ENCODE measurements around the gene AP3S2. TPM values are rescaled to one million over a fixed set of nuclear protein-coding genes. Genes with fewer than 3 reads are reported as not detected.
A peak's percentile ranks its signal among the peaks of the same experiment; 100 is the strongest.
"Not testable (repeated sequence)": the region's sequence is repeated elsewhere in the genome, so short reads cannot be mapped to it uniquely, and the experiment has no call there.

The AP3S2 gene
- polyA plus RNA-seq (ENCODE audit: insufficient read length in 10 of 10) = 10 to 100 TPM; 23.0 to 36.5 (median 29.1) TPM
- long read RNA-seq, donor 1, full-length matches to known transcripts = 9 of 34 reads
- long read RNA-seq, donor 1, partial matches to known transcripts = 25 of 34 reads
- long read RNA-seq, donor 1, other reads (novel, unspliced or antisense) = 0 of 34 reads
- long read RNA-seq, donor 2, full-length matches to known transcripts = 7 of 7 reads
- long read RNA-seq, donor 2, partial matches to known transcripts = 0 of 7 reads
- long read RNA-seq, donor 2, other reads (novel, unspliced or antisense) = 0 of 7 reads
- long read RNA-seq, donor 3 = 0 reads
- long read RNA-seq, donor 4, full-length matches to known transcripts = 10 of 10 reads
- long read RNA-seq, donor 4, partial matches to known transcripts = 0 of 10 reads
- long read RNA-seq, donor 4, other reads (novel, unspliced or antisense) = 0 of 10 reads
- long read RNA-seq, donor 5, full-length matches to known transcripts = 9 of 9 reads
- long read RNA-seq, donor 5, partial matches to known transcripts = 0 of 9 reads
- long read RNA-seq, donor 5, other reads (novel, unspliced or antisense) = 0 of 9 reads
- long read RNA-seq, donor 6, full-length matches to known transcripts = 9 of 9 reads
- long read RNA-seq, donor 6, partial matches to known transcripts = 0 of 9 reads
- long read RNA-seq, donor 6, other reads (novel, unspliced or antisense) = 0 of 9 reads
- long read RNA-seq, donor 7, full-length matches to known transcripts = 14 of 14 reads
- long read RNA-seq, donor 7, partial matches to known transcripts = 0 of 14 reads
- long read RNA-seq, donor 7, other reads (novel, unspliced or antisense) = 0 of 14 reads
- long read RNA-seq, donor 8, full-length matches to known transcripts = 6 of 6 reads
- long read RNA-seq, donor 8, partial matches to known transcripts = 0 of 6 reads
- long read RNA-seq, donor 8, other reads (novel, unspliced or antisense) = 0 of 6 reads
- long read RNA-seq, donor 9, full-length matches to known transcripts = 3 of 3 reads
- long read RNA-seq, donor 9, partial matches to known transcripts = 0 of 3 reads
- long read RNA-seq, donor 9, other reads (novel, unspliced or antisense) = 0 of 3 reads

- peak; percentile 94 to 98 (median 96) for DNase-seq
Observed at GRCh38 chr15:89893696-89894447, at the start of gene AP3S2. Gene AP3S2, minus strand, starts transcription at chr15:89893994. Its CDS starts 45 bp downstream, at chr15:89893949.

- no peak for DNase-seq
Observed at GRCh38 chr15:89939910-89940309, 46.1 kb upstream of the AP3S2 start.

- DNase-seq = not testable (repeated sequence)
Observed at GRCh38 chr15:89939377-89939776, 45.6 kb upstream of the AP3S2 start.

- no peak for DNase-seq
Observed at GRCh38 chr15:89937365-89938350, 43.9 kb upstream of the AP3S2 start.

DNA sequence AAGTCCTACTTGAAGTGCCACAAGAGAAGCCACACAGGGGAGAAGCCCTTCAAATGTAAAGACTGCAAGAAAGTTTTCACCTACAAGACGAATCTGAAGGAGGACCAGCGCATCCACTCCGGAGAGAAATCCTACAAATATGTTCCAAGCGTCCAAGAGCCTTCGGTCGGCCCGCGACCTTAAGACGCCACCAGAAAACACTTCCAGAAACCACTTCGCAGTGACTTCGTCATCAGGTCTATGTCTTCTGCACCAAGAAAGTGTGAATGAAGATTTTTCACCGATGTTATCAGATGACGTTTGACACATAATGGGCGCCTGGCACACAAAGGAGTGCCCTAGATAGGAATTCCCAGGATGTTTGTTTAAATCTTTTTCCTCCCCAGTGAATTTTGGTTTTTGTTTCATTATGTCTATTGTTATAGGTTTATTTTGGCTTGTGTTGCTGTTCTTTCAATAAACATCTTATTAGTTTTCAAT, 43.0 kb upstream of the AP3S2 start:
- DNase-seq = no peak

DNA sequence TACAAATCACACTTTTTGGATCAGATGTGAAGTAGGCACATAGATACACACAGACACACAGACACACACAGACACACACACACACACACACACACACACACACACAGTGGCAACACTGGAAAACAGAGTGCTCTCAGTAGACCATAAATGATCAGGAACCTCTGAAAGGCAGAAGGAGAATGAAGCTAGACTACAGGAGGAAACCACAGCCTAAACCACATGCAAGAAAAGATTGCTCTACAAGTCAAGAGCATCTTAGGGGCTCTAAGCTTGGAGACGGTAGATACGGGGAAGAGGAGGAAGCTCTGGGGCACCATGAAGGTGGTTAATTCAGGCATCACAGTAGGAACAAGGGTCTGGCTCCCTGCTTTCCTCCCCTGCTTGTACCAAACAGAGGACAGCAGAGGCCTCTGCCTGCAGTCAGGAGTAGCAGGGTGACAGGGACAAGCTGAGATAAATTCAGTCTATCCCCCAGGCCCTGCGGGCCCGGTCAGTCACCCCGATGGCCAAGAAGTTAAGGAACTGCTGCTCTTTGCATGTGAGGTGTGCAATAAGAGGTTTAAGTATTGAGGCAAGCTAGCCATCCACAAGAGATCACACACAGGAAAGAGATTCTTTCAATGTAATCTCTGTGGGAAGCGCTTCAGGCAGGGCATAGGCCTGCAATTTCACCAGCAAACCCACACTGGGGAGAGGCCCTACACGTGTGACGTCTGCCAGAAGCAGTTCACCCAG, 42.4 kb upstream of the AP3S2 start:
- DNase-seq = no peak

DNA sequence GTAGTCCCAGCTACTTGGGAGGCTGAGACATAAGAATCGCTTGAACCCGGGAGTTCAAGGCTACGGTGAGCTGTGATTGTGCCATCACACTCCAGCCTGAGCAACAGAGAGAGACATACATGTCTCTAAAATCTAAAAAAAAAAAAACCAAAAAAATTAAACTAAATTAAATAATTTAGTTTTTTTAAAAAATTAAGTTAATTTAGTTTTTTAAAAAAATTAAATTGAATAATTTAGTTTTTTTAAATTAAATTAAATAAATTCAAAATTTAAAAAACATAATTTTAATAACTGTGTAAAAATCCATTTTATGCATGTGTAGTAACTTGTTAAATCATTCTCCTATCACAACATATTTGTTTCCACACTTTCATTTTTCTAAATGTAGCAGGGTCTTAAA, 39.1 kb upstream of the AP3S2 start:
- no peak for DNase-seq

DNA sequence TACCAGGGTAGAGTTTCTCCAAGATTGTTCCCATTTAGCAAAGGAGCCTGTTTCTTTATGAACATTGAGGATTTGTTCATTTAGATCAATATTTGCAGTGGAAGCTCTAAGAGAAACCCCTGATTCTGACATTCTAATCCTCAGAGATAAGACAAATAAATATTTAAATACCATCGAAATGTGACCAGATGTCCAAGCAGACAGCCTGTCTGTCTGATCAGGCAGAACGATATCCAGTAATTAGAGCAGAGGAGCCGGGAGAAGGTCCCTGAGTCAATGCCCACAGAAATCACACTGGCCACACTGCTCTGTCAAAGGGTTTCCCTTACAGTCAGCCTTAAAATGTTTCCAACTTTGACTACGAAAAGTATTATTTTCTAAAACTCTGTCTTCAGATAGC, 34.6 kb upstream of the AP3S2 start:
- DNase-seq = no peak

DNA sequence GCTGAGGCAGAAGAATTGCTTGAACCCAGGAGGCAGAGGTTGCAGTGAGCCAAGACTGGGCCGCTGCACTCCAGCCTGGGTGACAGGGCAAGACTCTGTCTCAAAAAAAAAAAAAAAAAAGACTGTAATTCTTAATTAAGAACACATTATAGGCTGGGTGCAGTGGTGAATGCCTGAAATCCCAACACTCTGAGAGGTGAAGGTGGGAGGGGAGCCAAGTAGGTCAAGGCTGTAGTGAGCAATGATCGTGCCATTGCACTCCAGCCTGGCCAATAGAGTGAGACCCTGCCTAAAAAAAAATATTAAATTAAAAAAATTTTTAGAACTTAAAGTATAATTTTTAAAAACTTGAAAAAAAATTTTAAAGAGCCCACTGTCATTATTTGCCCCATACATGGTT, 32.4 kb upstream of the AP3S2 start:
- peak in 1 of 3 donors; percentile 7 for DNase-seq

DNA sequence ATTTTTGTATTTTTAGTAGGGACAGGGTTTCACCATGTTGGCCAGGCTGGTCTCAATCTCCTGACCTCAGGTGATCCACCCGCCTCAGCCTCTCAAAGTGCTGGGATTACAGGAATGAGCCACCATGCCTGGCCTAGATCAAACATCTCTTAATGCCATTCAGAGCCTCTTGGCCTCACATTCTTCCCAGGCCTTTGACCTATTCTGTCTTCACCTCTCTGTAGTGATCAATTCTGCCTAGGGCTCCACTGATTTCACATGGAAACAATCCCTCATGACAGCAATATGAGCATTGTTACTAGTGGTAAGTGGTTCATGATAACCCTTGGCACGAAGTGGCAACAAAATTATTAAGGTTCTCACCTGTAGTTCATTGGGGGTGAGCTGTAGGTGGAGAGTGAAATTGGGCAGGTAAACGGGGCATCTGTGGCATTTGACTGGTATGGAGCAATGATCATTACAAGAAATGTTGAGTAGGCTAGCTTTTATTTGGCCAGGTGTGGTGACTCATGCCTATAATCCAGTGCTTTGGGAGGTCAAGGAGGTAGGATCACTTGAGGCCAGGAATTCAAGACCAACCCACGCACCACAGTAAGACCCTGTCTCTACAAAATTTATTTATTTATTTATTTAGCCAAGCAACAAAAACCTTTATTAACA, 23.8 kb upstream of the AP3S2 start:
- no peak for DNase-seq

DNA sequence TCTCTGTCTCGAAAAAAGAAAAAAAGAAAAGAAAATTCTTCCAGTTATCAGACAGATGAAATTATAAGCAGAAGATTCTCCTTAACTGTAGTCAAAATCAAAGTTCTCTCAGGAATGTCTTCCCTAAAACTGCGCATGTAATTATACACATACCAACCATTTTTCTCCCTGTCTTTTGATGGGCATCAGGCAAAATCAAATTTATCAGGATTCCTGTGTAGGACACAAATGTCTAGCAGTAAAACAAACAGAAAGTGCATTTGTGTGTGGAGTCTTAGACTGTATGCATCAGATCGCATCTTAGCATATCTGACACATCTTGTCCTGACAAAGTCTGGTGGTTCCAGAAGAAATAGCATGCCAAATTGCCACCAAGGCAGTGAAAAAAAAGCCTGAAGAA, 22.9 kb upstream of the AP3S2 start:
- no peak for DNase-seq

DNA sequence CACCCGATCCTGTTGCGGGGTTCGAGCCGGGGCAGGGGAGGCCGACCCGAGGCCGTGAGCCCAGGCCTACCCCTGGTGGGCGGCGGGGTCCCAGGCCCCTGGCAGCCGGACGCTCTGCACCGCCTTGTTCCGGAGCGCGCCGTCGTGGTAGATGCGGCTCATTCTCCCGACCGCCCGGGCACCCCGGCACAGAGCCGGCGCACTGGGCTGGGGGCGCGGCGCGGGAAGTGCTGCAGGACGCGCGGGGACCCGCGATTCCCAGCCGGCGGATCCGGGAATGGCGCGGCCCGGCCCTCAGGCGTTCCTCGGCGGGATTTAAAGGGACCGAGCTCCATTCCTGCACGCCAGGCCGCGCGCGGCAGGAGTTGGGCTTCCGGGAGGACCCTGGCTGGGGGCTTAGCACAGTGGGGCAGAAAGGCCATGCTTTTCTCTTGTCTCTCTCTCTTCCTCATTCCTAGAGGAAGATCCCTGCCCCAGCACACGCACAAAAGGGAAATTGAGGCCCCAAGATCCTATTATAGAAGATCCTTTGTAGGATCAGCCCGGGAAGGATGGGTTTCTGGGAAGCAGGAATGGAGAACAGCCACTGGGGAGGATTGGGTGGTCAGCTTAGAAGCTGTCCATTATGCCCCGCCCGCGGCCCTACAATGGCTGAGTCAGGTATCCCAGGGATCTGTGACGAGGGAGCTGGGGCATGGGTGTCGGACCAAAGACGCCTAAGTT, 19.0 kb upstream of the AP3S2 start, which contains the start of gene ARPIN:
Gene ARPIN (minus strand): TSS at position 279 of the 723 bp plus-strand sequence. CDS start 117 bp downstream, at position 162.
- peak; percentile 32 to 89 (median 67) for DNase-seq

GRCh38 chr15:89912145-89912673, 18.4 kb upstream of the AP3S2 start:
- DNase-seq = peak; percentile 9 to 82 (median 33)

DNA sequence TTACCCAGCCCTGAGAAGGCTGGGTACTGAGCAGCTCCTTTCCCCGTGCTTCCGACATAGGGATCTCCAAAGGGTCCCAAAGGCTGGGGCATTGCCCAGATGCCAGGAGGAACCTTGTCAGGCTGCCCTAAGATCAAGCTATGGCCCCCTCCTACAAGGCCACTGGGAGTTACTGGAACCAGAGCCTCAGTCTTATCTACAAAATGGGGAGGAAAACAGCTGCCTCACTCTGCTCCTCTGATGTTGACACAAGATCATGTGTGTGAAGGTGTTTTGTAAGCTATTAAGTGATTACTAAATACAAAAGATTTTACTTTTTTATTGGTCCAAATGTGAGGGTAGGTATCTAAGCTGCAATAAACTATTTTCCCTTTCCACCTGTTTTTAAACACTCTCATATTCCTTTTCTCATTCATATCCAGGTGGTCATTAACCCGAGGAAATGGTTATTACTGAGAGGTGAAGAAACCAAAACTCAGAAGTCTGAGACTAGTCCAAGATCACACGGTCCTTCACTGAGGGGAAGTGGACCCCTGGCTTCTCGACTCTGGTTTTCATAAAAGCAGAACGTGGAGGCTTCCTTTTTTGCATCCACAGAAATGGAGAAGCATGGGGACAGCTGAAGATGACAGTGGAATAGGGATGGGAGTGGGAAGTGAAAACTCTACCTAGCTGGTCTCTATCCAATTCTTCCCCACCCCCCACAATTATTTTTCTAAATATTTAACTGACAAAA, 17.3 kb upstream of the AP3S2 start:
- DNase-seq = no peak

- no peak for DNase-seq
Observed at GRCh38 chr15:89909611-89910010, 15.8 kb upstream of the AP3S2 start.

DNA sequence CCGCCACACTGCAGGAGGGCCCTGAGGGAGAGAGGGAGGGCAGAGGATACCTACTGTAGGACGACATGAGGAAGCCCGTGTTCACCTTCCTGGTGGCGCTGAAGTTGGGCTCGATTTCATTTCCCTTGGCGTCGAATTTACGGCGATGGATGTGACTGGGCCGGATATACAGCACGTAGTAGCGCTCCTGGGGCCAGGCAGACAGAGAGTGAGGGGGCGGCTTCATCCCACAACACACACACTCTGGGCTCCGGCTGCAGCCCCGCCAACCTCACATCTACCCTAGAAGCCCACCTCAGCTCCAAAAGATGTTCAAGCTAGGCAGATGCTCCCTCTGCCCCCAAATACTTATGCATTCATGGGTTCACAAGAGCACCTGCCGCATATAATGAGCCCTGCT, 14.4 kb upstream of the AP3S2 start:
- no peak for DNase-seq

DNA sequence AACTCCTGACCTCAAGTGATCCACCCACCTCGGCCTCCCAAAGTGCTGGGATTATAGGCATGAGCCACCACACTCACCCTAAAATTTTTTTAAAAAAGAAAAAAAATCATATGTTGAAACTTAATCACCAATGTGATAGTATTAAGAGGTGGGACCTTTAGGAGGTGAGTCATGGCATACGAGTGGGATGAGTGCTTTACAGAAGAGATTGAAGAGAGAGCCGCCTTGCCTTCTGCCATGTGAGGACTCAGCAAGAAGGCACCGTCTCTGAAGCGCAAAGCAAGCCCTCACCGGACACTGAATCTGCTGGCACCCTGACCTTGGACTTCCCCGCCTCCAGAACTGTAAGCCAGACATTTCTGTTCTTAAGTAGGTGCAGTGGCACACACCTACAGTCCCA, 13.5 kb upstream of the AP3S2 start:
- no peak for DNase-seq
